PC-9 (cell line): ENCODE data around the gene FCN1.

Experiments used
- CTCF ChIP-seq: fragments of 200-600 bp; sonication (generic); conservative IDR thresholded peaks from 2 replicates; pipeline ENCODE4 v1.6.1; 2017; ENCODE audit warnings: mixed run types, antibody characterized with exemption, mild to moderate bottlenecking, moderate library complexity
- EZH2 ChIP-seq: fragments of 200-600 bp; sonication (generic); IDR thresholded peaks from 2 replicates; pipeline ENCODE4 v1.8.0; 2017; ENCODE audit warnings: antibody characterized with exemption, low read depth

GRCh38 chr9:134943411-134943810 lies 25.7 kb upstream of the FCN1 start:
- TF ChIP-seq EZH2 (no peak), CTCF (no peak)
